Measurements from ENCODE around the gene HOXB8.

- TF ChIP-seq POLR2AphosphoS5 (IDR thresholded peaks at IDR 0.05) (no peak), CTCF (IDR thresholded peaks at IDR 0.05) (no peak)
Measured at GRCh38 chr17:48589060-48589830, 25.8 kb downstream of the HOXB8 start.
